Keratinocyte (primary cell): ENCODE measurements around the gene RPL29. TPM values are rescaled to one million over a fixed set of nuclear protein-coding genes. Genes with fewer than 3 reads are reported as not detected.

Experiments
- DNase-seq: peaks from one replicate; pipeline ENCODE4 v3.0.0-alpha.2; 2011; ENCODE audit warnings: low read depth, missing footprints, low spot score
- FAIRE-seq: peaks from 2 replicates; lab custom pipeline; 2011; peaks lifted over from hg19 to GRCh38; lab: Jason Lieb, UNC
- H2AFZ ChIP-seq: 2 replicates; pipeline ENCODE4 v1.6.0; 2012; ENCODE audit warnings: low read length, control low read depth, inconsistent platforms; ENCODE audit not compliant: control insufficient read depth
- H3K27ac ChIP-seq: 2 replicates; pipeline ENCODE4 v1.5.1; 2011; ENCODE audit warnings: low read length; ENCODE audit not compliant: control insufficient read depth, insufficient read depth
- H3K27me3 ChIP-seq: 3 replicates; pipeline ENCODE4 v1.6.0; 2011; ENCODE audit warnings: low read length; ENCODE audit not compliant: control insufficient read depth, insufficient read depth; ENCODE audit errors: extremely low read depth
- H3K36me3 ChIP-seq, 2 experiments: 2 replicates in 1 of 2; 3 replicates in 1 of 2; pipeline ENCODE4 v1.5.1; 2011; ENCODE audit warnings: low read length in 2 of 2, mild to moderate bottlenecking in 1 of 2; ENCODE audit not compliant: control insufficient read depth in 2 of 2, insufficient read depth in 2 of 2; ENCODE audit errors: extremely low read depth in 1 of 2
- H3K4me1 ChIP-seq: 3 replicates; pipeline ENCODE4 v1.5.1; 2011; ENCODE audit warnings: low read length; ENCODE audit not compliant: control insufficient read depth, insufficient read depth; ENCODE audit errors: extremely low read depth
- H3K4me2 ChIP-seq: 3 replicates; pipeline ENCODE4 v1.6.0; 2011; ENCODE audit warnings: low read depth, low read length; ENCODE audit not compliant: control insufficient read depth, insufficient read depth; ENCODE audit errors: extremely low read depth
- H3K4me3 ChIP-seq, 3 experiments: fragments of 200-600 bp in 1 of 3; sonication (generic) in 1 of 3; 2 replicates in 2 of 3; 3 replicates in 1 of 3; pipeline ENCODE4 v1.5.1; 2011 to 2016; ENCODE audit warnings: low read length in 3 of 3, mild to moderate bottlenecking in 3 of 3, control low read depth in 2 of 3, inconsistent platforms in 1 of 3, low read depth in 1 of 3, mixed read lengths in 1 of 3, mixed run types in 1 of 3, moderate library complexity in 1 of 3; ENCODE audit not compliant: control insufficient read depth in 2 of 3, insufficient read depth in 2 of 3; ENCODE audit errors: extremely low read depth in 1 of 3
- H3K79me2 ChIP-seq: 2 replicates; pipeline ENCODE4 v1.6.0; 2012; ENCODE audit warnings: low read length; ENCODE audit not compliant: control insufficient read depth, insufficient read depth
- H3K9ac ChIP-seq: 3 replicates; pipeline ENCODE4 v1.6.0; 2011; ENCODE audit warnings: low read length; ENCODE audit not compliant: control insufficient read depth, insufficient read depth; ENCODE audit errors: extremely low read depth
- H3K9me1 ChIP-seq: 3 replicates; pipeline ENCODE4 v1.6.0; 2011; ENCODE audit warnings: low read length; ENCODE audit not compliant: control insufficient read depth, insufficient read depth; ENCODE audit errors: extremely low read depth
- H3K9me3 ChIP-seq: 2 replicates; pipeline ENCODE4 v1.5.1; 2012; ENCODE audit warnings: low read depth, low read length; ENCODE audit not compliant: control insufficient read depth
- H4K20me1 ChIP-seq: 3 replicates; pipeline ENCODE4 v1.6.0; 2011; ENCODE audit warnings: low read length; ENCODE audit not compliant: control insufficient read depth, insufficient read depth; ENCODE audit errors: extremely low read depth
- CTCF ChIP-seq, 3 experiments: IDR thresholded peaks in 1 of 3; conservative IDR thresholded peaks in 1 of 3; optimal IDR thresholded peaks in 1 of 3; 2 replicates in 2 of 3; 3 replicates in 1 of 3; pipeline versions ENCODE3 to v1.5.1; 2011; ENCODE audit warnings: low read length in 3 of 3, mild to moderate bottlenecking in 3 of 3, moderate library complexity in 2 of 3, control low read depth in 1 of 3, inconsistent platforms in 1 of 3; ENCODE audit not compliant: insufficient read depth in 2 of 3; ENCODE audit errors: extremely low read depth in 1 of 3
- EZH2 ChIP-seq: IDR thresholded peaks from one replicate; pipeline ENCODE4 v1.6.1; 2012; ENCODE audit warnings: inconsistent platforms, mild to moderate bottlenecking, low read length, moderate library complexity
- dilution Hi-C: fragments of 300-500 bp; cut with MboI; formaldehyde crosslinking; loops from one replicate; pipeline ENCODE4 v1.7.0; 2020; ENCODE audit warnings: low sequenced_read_pairs; ENCODE audit not compliant: extremely low pct_ligation_motif_present
- polyA plus RNA-seq, 5 experiments: library from polyadenylated mRNA; depleted of rRNA in 3 of 5; stranded (reverse) in 3 of 5; stranded (forward) in 1 of 5; unstranded in 1 of 5; fragments of >200 nt; gene quantifications; 1 replicate in 1 of 5; 2 replicates in 3 of 5; 3 replicates in 1 of 5; pipeline versions ENCODE4 v1.2.1 to v1.2.3, GENCODE V29; 2011 to 2012; ENCODE audit warnings: missing spikeins in 2 of 5, low read depth in 1 of 5, low replicate concordance in 1 of 5

Gene RPL29
- polyA plus RNA-seq, 1 donor (not counting 4 experiments of a cell fraction or from before 2014, with no cell fraction given), result 1,648 TPM

GRCh38 chr3:52023101-52023770 is 27.5 kb upstream of the RPL29 start:
- Histone ChIP-seq H3K9me1 (no peaks in the 10 kb centered on the region), H3K4me1 (no peaks in the 10 kb centered on the region), H3K36me3 (no peaks in the 10 kb centered on the region), H3K9me3 (no peaks in the 10 kb centered on the region), H3K27ac (no peak overlapping the region), H3K4me3 (no peak overlapping the region), H3K79me2 (no peaks in the 10 kb centered on the region), H2AFZ (no peak overlapping the region), H3K27me3 (no peaks in the 10 kb centered on the region), H3K4me2 (no peak overlapping the region), H4K20me1 (no peaks in the 10 kb centered on the region), H3K9ac (no peak overlapping the region)
- DNase-seq (no peak), FAIRE-seq (no peak)
- TF ChIP-seq EZH2, result no peak
- TF ChIP-seq CTCF (optimal IDR thresholded peaks at IDR 0.05 in 1 of 3, IDR thresholded peaks at IDR 0.05 in 1 of 3, conservative IDR thresholded peaks at IDR 0.05 in 1 of 3; ENCODE audit: extremely low read depth in 1 of 3, insufficient read depth in 2 of 3, low read length in 3 of 3), result no peak
- dilution Hi-C loops, result no loop called here

GRCh38 chr3:52022323-52023100 is 26.8 kb upstream of the RPL29 start:
- Histone ChIP-seq H3K9me1 (no peaks in the 10 kb centered on the region), H2AFZ (no peak overlapping the region), H3K27ac (no peak overlapping the region), H3K27me3 (no peaks in the 10 kb centered on the region), H3K4me1 (no peaks in the 10 kb centered on the region), H4K20me1 (no peaks in the 10 kb centered on the region), H3K4me2 (no peak overlapping the region), H3K36me3 (no peaks in the 10 kb centered on the region), H3K79me2 (no peaks in the 10 kb centered on the region), H3K4me3 (no peak overlapping the region), H3K9ac (no peak overlapping the region), H3K9me3 (no peaks in the 10 kb centered on the region)
- dilution Hi-C loops, result no loop called here
- no peak for TF ChIP-seq EZH2
- DNase-seq (no peak), FAIRE-seq (no peak)
